Astrocyte (in vitro differentiated cells and primary cell): ENCODE measurements around the gene TNFSF13B. TPM values are rescaled to one million over a fixed set of nuclear protein-coding genes. Genes with fewer than 3 reads are reported as not detected.
"Not testable (repeated sequence)": the region's sequence is repeated elsewhere in the genome, so short reads cannot be mapped to it uniquely, and the experiment has no call there.

Source experiments
- DNase-seq: peaks from one replicate; pipeline ENCODE4 v3.0.0-alpha.2; 2010; ENCODE audit warnings: low read depth
- FAIRE-seq: peaks from 2 replicates; lab custom pipeline; 2011; peaks lifted over from hg19 to GRCh38; lab: Jason Lieb, UNC
- H2AFZ ChIP-seq: 2 replicates; pipeline ENCODE4 v1.6.0; 2012; ENCODE audit warnings: low read depth, low read length, inconsistent platforms
- H3K27ac ChIP-seq: 2 replicates; pipeline ENCODE4 v1.5.1; 2011; ENCODE audit warnings: low read depth, low read length, inconsistent platforms
- H3K27me3 ChIP-seq: 2 replicates; pipeline ENCODE4 v1.6.0; 2011; ENCODE audit warnings: low read length, inconsistent platforms; ENCODE audit not compliant: insufficient read depth
- H3K36me3 ChIP-seq: 2 replicates; pipeline ENCODE4 v1.5.1; 2011; ENCODE audit warnings: low read length, inconsistent platforms; ENCODE audit not compliant: insufficient read depth
- H3K4me1 ChIP-seq: 2 replicates; pipeline ENCODE4 v1.5.1; 2011; ENCODE audit warnings: low read length, inconsistent platforms; ENCODE audit not compliant: insufficient read depth
- H3K4me2 ChIP-seq: 2 replicates; pipeline ENCODE4 v1.6.0; 2012; ENCODE audit warnings: low read length, inconsistent platforms
- H3K4me3 ChIP-seq: 2 replicates; pipeline ENCODE4 v1.5.1; 2011; ENCODE audit warnings: low read depth, mild to moderate bottlenecking, low read length, inconsistent platforms; ENCODE audit not compliant: insufficient read depth
- H3K79me2 ChIP-seq: 2 replicates; pipeline ENCODE4 v1.6.0; 2012; ENCODE audit warnings: mild to moderate bottlenecking, low read length, inconsistent platforms; ENCODE audit not compliant: insufficient read depth
- H3K9ac ChIP-seq: 2 replicates; pipeline ENCODE4 v1.6.0; 2012; ENCODE audit warnings: mild to moderate bottlenecking, low read length, inconsistent platforms
- H3K9me3 ChIP-seq: 2 replicates; pipeline ENCODE4 v1.5.1; 2012; ENCODE audit warnings: low read depth, mild to moderate bottlenecking, low read length, inconsistent platforms; ENCODE audit not compliant: insufficient read depth
- H4K20me1 ChIP-seq: 2 replicates; pipeline ENCODE4 v1.6.0; 2012; ENCODE audit warnings: low read length, inconsistent platforms; ENCODE audit not compliant: insufficient read depth
- H3K27ac Mint-ChIP-seq: one replicate; pipeline ENCODE4 v1.8.0; 2021; ENCODE audit warnings: mild to moderate bottlenecking, mixed read lengths; ENCODE audit not compliant: unreplicated experiment
- H3K27me3 Mint-ChIP-seq: one replicate; pipeline ENCODE4 v1.8.0; 2021; ENCODE audit warnings: low read depth, mixed read lengths; ENCODE audit not compliant: unreplicated experiment
- H3K36me3 Mint-ChIP-seq: one replicate; pipeline ENCODE4 v1.8.0; 2021; ENCODE audit warnings: low read depth, mixed read lengths; ENCODE audit not compliant: unreplicated experiment
- H3K4me1 Mint-ChIP-seq: one replicate; pipeline ENCODE4 v1.8.0; 2021; ENCODE audit warnings: low read depth, mixed read lengths; ENCODE audit not compliant: unreplicated experiment
- H3K4me3 Mint-ChIP-seq: one replicate; pipeline ENCODE4 v1.8.0; 2021; ENCODE audit warnings: mild to moderate bottlenecking, moderate library complexity, mixed read lengths; ENCODE audit not compliant: unreplicated experiment
- H3K9me3 Mint-ChIP-seq: one replicate; pipeline ENCODE4 v1.8.0; 2021; ENCODE audit warnings: mild to moderate bottlenecking, mixed read lengths; ENCODE audit not compliant: unreplicated experiment
- EZH2 ChIP-seq: IDR thresholded peaks from 2 replicates; pipeline ENCODE4 v1.6.1; 2012; ENCODE audit warnings: mild to moderate bottlenecking, low read length, inconsistent platforms; ENCODE audit not compliant: insufficient read depth
- total RNA-seq: library from RNA; stranded (reverse); gene quantifications from 2 replicates; pipeline ENCODE4 v1.2.1, GENCODE V29; 2021
- TF ChIP-seq, protein P1 (sequence below): IDR thresholded peaks from 2 replicates; pipeline ENCODE4 v1.5.1; 2011; ENCODE audit warnings: low read depth, mild to moderate bottlenecking, inconsistent platforms, low read length, moderate library complexity; ENCODE audit not compliant: insufficient read depth

TNFSF13B gene
- total RNA-seq, 1 donor from 2014 or later = 1.7 TPM

DNA sequence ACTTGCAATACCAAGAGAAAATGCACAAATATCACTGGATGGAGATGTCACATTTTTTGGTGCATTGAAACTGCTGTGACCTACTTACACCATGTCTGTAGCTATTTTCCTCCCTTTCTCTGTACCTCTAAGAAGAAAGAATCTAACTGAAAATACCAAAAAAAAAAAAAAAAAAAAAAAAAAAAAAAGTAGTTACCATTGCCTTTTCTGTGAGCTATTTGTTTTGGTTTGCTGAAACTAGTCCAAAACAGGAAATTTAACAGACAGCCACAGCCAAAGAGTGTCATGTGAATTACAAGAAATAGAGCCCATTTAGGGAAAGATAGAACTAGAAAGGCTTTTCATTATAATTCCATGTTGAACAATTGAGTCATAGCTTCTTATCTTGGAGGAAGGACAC lies 37.3 kb downstream of the TNFSF13B start:
- Histone ChIP-seq H3K4me3 (no peak overlapping the region), H3K27me3 (no peaks in the 10 kb centered on the region), H3K79me2 (no peaks in the 10 kb centered on the region), H3K4me2 (no peak overlapping the region), H3K4me1 (no peaks in the 10 kb centered on the region), H3K9me3 (no peaks in the 10 kb centered on the region), H3K36me3 (no peaks in the 10 kb centered on the region), H4K20me1 (no peaks in the 10 kb centered on the region), H3K9ac (no peak overlapping the region), H2AFZ (no peak overlapping the region), H3K27ac (no peak overlapping the region)
- Mint-ChIP-seq H3K4me1 (peaks cover 4% of the 10 kb centered on the region), H3K27ac (no peak overlapping the region), H3K36me3 (no peaks in the 10 kb centered on the region), H3K27me3 (no peaks in the 10 kb centered on the region), H3K4me3 (no peak overlapping the region), H3K9me3 (peaks cover 2% of the 10 kb centered on the region)
- FAIRE-seq (no peak), DNase-seq (peak; percentile 8)
- TF ChIP-seq, protein P1, sequence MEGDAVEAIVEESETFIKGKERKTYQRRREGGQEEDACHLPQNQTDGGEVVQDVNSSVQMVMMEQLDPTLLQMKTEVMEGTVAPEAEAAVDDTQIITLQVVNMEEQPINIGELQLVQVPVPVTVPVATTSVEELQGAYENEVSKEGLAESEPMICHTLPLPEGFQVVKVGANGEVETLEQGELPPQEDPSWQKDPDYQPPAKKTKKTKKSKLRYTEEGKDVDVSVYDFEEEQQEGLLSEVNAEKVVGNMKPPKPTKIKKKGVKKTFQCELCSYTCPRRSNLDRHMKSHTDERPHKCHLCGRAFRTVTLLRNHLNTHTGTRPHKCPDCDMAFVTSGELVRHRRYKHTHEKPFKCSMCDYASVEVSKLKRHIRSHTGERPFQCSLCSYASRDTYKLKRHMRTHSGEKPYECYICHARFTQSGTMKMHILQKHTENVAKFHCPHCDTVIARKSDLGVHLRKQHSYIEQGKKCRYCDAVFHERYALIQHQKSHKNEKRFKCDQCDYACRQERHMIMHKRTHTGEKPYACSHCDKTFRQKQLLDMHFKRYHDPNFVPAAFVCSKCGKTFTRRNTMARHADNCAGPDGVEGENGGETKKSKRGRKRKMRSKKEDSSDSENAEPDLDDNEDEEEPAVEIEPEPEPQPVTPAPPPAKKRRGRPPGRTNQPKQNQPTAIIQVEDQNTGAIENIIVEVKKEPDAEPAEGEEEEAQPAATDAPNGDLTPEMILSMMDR = no peak
- TF ChIP-seq EZH2 = no peak

DNA sequence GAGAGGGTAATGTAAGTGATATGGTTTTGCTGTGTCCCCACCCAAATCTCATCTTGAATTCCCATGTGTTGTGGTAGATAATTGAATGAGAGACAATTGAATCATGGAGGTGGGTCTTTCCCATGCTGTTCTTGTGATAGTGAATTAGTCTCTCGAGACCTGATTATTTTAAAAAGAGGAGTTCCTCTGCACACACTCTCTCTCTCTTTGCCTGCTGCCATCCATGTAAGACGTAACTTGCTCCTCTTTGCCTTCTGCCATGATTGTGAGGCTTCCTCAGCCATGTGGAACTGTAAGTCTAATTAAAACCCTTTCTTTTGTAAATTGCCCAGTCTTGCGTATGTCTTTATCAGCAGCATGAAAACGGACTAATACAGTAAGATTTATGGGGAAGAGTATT lies 42.1 kb downstream of the TNFSF13B start:
- not testable (repeated sequence) for H3K4me3 Mint-ChIP-seq, H3K9ac ChIP-seq, H3K9me3 ChIP-seq, DNase-seq, H2AFZ ChIP-seq, H3K27me3 ChIP-seq, H3K27ac Mint-ChIP-seq, H3K4me2 ChIP-seq, H3K36me3 ChIP-seq, H3K27ac ChIP-seq, H3K9me3 Mint-ChIP-seq, H4K20me1 ChIP-seq, H3K79me2 ChIP-seq, H3K4me1 ChIP-seq, H3K4me1 Mint-ChIP-seq, H3K27me3 Mint-ChIP-seq, H3K4me3 ChIP-seq, FAIRE-seq, H3K36me3 Mint-ChIP-seq

DNA sequence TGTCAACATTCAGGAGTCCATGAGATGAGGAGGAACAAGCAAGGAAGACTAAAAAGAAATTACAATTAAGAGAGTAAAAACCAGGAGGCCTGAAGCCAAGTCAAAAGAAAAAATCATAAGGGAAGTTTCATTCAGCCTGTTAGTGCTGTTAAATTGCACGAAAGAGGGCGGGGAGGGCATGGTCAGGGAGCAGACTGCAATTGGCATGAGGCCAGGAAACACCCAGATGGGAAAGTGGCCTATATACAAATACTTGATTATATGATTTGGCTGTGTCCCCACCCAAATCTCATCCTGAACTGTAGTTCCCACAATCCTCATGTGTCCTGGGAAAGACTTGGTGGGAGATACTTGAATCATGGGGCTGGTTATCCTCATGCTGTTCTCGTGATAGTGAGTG lies 43.9 kb downstream of the TNFSF13B start:
- DNase-seq (no peak), FAIRE-seq (no peak)
- Mint-ChIP-seq H3K36me3 (no peaks in the 10 kb centered on the region), H3K27me3 (no peaks in the 10 kb centered on the region), H3K27ac (no peak overlapping the region), H3K9me3 (peaks cover 2% of the 10 kb centered on the region), H3K4me1 (peaks cover 1% of the 10 kb centered on the region), H3K4me3 (no peak overlapping the region)
- no peak overlapping the region for H3K27ac ChIP-seq
- no peaks in the 10 kb centered on the region for H3K79me2 ChIP-seq
- H3K4me2 ChIP-seq = no peak overlapping the region
- H3K4me3 ChIP-seq = no peak overlapping the region
- no peaks in the 10 kb centered on the region for H3K9me3 ChIP-seq
- no peak overlapping the region for H3K9ac ChIP-seq
- no peak for TF ChIP-seq EZH2
- TF ChIP-seq, protein P1 = no peak
- H3K4me1 ChIP-seq = no peaks in the 10 kb centered on the region
- no peaks in the 10 kb centered on the region for H3K27me3 ChIP-seq
- no peaks in the 10 kb centered on the region for H3K36me3 ChIP-seq
- no peak overlapping the region for H2AFZ ChIP-seq
- no peaks in the 10 kb centered on the region for H4K20me1 ChIP-seq
